Memory B cell (primary cell): ENCODE data around the gene MFAP3.

ENCODE experiments used
- ATAC-seq: fragments of 150-1000 bp; cut with Tn5 transposase; 2 replicates; pipeline ENCODE4 v1.10.0; 2021; ENCODE audit warnings: low read depth, mild to moderate bottlenecking, moderate library complexity
- DNase-seq, 2 donors: peaks; one replicate each; pipeline ENCODE4 v3.0.0; 2022; ENCODE audit warnings: low spot score in 2 of 2
- H3K27ac Mint-ChIP-seq: one replicate; pipeline ENCODE4 v1.8.0; 2022; ENCODE audit warnings: mild to moderate bottlenecking, moderate library complexity, mixed read lengths
- H3K27me3 Mint-ChIP-seq: one replicate; pipeline ENCODE4 v1.8.0; 2022; ENCODE audit warnings: mixed read lengths
- H3K36me3 Mint-ChIP-seq: one replicate; pipeline ENCODE4 v1.8.0; 2022; ENCODE audit warnings: mild to moderate bottlenecking, mixed read lengths
- H3K4me1 Mint-ChIP-seq: one replicate; pipeline ENCODE4 v1.8.0; 2022; ENCODE audit warnings: mixed read lengths
- H3K4me3 Mint-ChIP-seq: one replicate; pipeline ENCODE4 v1.8.0; 2022; ENCODE audit warnings: mild to moderate bottlenecking, moderate library complexity, mixed read lengths
- H3K9me3 Mint-ChIP-seq: one replicate; pipeline ENCODE4 v1.8.0; 2022; ENCODE audit warnings: mixed read lengths

MFAP3 gene

DNA sequence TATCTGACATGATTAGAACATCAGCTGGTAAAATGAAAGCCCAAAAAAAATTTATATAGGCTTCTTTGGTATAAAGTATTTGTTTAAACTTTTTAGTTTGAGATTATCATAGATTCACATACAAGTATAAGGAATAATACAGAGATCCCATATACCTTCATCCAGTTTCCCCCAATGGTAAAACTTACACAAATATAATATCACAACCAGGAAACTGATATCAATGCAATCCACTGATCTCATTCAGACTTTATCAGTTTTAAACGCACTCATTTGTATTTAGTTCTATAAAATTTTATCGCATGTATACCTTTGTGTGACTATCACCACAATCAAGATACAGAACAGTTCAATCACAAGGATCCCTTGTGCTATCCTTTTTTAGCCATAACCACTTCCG lies 3.8 kb upstream of the MFAP3 start:
- DNase-seq (no peak), ATAC-seq (no peak)
- Mint-ChIP-seq H3K36me3 (peaks cover 22% of the 10 kb centered on the region), H3K27me3 (no peaks in the 10 kb centered on the region), H3K27ac (no peak overlapping the region), H3K4me1 (peaks cover 14% of the 10 kb centered on the region), H3K4me3 (no peak overlapping the region), H3K9me3 (no peaks in the 10 kb centered on the region)

GRCh38 chr5:154038261-154038706 lies 483 bp upstream of the MFAP3 start:
- Mint-ChIP-seq H3K36me3 (peaks cover 11% of the 10 kb centered on the region), H3K9me3 (no peaks in the 10 kb centered on the region), H3K4me3 (peak overlapping the region; percentile 93), H3K4me1 (peaks cover 22% of the 10 kb centered on the region), H3K27me3 (no peaks in the 10 kb centered on the region), H3K27ac (peak overlapping the region; percentile 97)
- ATAC-seq, result peak; percentile 44
- no peak for DNase-seq

DNA sequence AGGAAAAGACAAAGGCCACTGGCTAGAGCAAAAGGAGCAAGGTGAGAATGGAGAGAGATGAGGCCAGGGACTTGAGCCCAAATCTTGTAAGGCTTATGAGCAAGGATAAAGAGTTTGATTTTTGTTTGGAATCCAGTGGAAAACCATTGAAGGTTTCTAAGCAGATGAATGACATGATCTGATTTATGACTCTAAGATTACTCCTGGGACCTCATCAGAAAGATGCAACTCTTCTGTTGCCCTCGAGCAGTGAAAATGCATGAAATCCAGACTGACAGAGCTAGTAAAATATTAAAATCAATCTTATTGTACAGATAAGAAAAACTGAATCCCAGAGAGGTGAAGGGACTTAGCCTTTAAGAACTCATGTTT lies 677 bp downstream of the MFAP3 start:
- Mint-ChIP-seq H3K4me3 (peak overlapping the region; percentile 93), H3K27ac (peak overlapping the region; percentile 97), H3K9me3 (no peaks in the 10 kb centered on the region), H3K27me3 (no peaks in the 10 kb centered on the region), H3K36me3 (peaks cover 5% of the 10 kb centered on the region), H3K4me1 (peaks cover 28% of the 10 kb centered on the region)
- no peak for ATAC-seq
- DNase-seq, result no peak

DNA sequence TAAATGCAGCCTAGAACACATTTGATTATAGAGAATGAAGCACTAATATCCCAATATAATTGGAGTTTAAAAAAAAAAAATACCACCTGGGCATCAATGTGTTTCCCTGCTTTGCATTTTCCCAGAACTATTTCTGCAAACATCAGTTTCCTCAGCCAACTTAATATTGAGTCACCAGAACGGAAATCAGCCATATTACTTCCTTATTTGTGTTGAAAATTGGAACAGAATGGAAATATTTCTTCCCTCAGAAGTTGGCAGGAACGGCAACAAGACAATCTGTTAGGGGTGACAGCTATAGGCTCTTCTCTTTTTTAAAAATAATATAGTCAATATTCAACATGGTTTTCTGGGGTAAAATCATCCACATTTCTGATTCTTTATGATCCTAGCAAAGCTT lies 4.0 kb downstream of the MFAP3 start:
- DNase-seq (no peak), ATAC-seq (no peak)
- Mint-ChIP-seq H3K4me3 (no peak overlapping the region), H3K9me3 (no peaks in the 10 kb centered on the region), H3K4me1 (peaks cover 40% of the 10 kb centered on the region), H3K36me3 (peaks cover 14% of the 10 kb centered on the region), H3K27ac (no peak overlapping the region), H3K27me3 (no peaks in the 10 kb centered on the region)

- Mint-ChIP-seq H3K27ac (no peak overlapping the region), H3K4me1 (peaks cover 32% of the 10 kb centered on the region), H3K27me3 (no peaks in the 10 kb centered on the region)
These were observed 5.3 kb downstream of the MFAP3 start for GRCh38 chr5:154044099-154044498.

GRCh38 chr5:154044581-154044980 lies 5.8 kb downstream of the MFAP3 start:
- Mint-ChIP-seq H3K9me3 (no peaks in the 10 kb centered on the region), H3K36me3 (peaks cover 18% of the 10 kb centered on the region), H3K27ac (peak overlapping the region; percentile 21), H3K4me1 (peaks cover 28% of the 10 kb centered on the region), H3K27me3 (no peaks in the 10 kb centered on the region), H3K4me3 (no peak overlapping the region)
- ATAC-seq (no peak), DNase-seq (no peak)

More at GRCh38 chr5:154044099-154044498, 5.3 kb downstream of the MFAP3 start:
- Mint-ChIP-seq H3K36me3 (peaks cover 14% of the 10 kb centered on the region), H3K9me3 (no peaks in the 10 kb centered on the region), H3K4me3 (no peak overlapping the region)
- DNase-seq (no peak), ATAC-seq (no peak)

GRCh38 chr5:154046486-154046885 lies 7.7 kb downstream of the MFAP3 start:
- peaks cover 22% of the 10 kb centered on the region for H3K4me1 Mint-ChIP-seq
- H3K27ac Mint-ChIP-seq, result no peak overlapping the region
- no peak for ATAC-seq

DNA sequence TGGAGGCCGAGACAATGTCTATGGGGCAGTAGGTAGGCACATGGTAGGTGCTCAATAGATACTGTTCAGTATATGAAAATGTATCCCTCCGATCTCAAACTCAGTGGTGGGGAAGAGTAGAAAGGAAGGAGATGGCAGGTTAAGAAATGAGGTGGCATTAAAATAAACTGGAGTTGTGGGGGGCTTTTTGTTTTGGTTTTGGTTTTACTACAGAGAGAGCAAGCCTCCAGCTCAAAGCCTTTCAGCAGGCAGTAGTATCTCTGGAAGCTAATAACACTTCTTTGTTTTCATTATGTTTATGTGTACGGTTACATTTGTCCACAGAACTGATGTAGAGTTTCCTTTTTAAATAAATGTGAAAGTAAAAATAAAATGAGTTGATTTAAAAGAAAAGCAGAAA lies 8.6 kb downstream of the MFAP3 start:
- peaks cover 30% of the 10 kb centered on the region for H3K36me3 Mint-ChIP-seq
- H3K9me3 Mint-ChIP-seq, result no peaks in the 10 kb centered on the region
- no peak overlapping the region for H3K4me3 Mint-ChIP-seq
- peak overlapping the region; percentile 91 for H3K27ac Mint-ChIP-seq
- peaks cover 21% of the 10 kb centered on the region for H3K4me1 Mint-ChIP-seq
- ATAC-seq (no peak), DNase-seq (no peak)
- no peaks in the 10 kb centered on the region for H3K27me3 Mint-ChIP-seq

More at GRCh38 chr5:154046486-154046885, 7.7 kb downstream of the MFAP3 start:
- no peak for DNase-seq
- H3K36me3 Mint-ChIP-seq, result peaks cover 27% of the 10 kb centered on the region
- H3K9me3 Mint-ChIP-seq, result no peaks in the 10 kb centered on the region
- no peak overlapping the region for H3K4me3 Mint-ChIP-seq
- no peaks in the 10 kb centered on the region for H3K27me3 Mint-ChIP-seq

GRCh38 chr5:154049636-154050035 lies 10.9 kb downstream of the MFAP3 start:
- H3K27me3 Mint-ChIP-seq, result no peaks in the 10 kb centered on the region
- H3K4me3 Mint-ChIP-seq, result no peak overlapping the region
- ATAC-seq (no peak), DNase-seq (no peak)
- no peak overlapping the region for H3K27ac Mint-ChIP-seq
- H3K4me1 Mint-ChIP-seq, result peaks cover 15% of the 10 kb centered on the region
- H3K9me3 Mint-ChIP-seq, result no peaks in the 10 kb centered on the region
- peaks cover 34% of the 10 kb centered on the region for H3K36me3 Mint-ChIP-seq

GRCh38 chr5:154053468-154053867 lies 14.7 kb downstream of the MFAP3 start:
- ATAC-seq, result no peak
- Mint-ChIP-seq H3K27me3 (no peaks in the 10 kb centered on the region), H3K4me3 (no peak overlapping the region), H3K27ac (no peak overlapping the region), H3K36me3 (peaks cover 26% of the 10 kb centered on the region), H3K9me3 (no peaks in the 10 kb centered on the region), H3K4me1 (peaks cover 14% of the 10 kb centered on the region)
- DNase-seq, result no peak

DNA sequence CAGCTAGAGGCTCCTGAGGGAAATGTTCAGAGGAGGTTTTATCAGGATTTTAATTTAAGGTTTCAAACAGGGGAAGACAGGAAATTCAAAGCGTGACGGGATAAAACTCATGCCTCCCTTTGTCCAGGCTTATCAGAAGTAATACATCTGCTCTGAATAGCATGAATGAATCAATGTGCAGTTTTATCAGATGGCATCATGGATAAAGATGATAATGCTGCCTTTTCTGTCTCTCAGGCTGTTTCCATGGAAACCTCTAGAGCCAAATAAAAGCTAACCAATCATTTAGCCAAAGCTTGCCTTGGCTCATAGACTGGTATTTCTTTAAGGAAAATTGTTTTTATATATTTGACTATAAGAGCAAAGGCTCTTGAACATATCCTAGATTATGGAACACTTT lies 16.4 kb downstream of the MFAP3 start:
- Mint-ChIP-seq H3K4me3 (no peak overlapping the region), H3K4me1 (peaks cover 29% of the 10 kb centered on the region), H3K27me3 (no peaks in the 10 kb centered on the region), H3K27ac (no peak overlapping the region), H3K9me3 (no peaks in the 10 kb centered on the region), H3K36me3 (peaks cover 21% of the 10 kb centered on the region)
- DNase-seq, result no peak
- no peak for ATAC-seq

GRCh38 chr5:154058055-154059038 lies 19.6 kb downstream of the MFAP3 start:
- ATAC-seq, result peak; percentile 55
- no peak overlapping the region for H3K4me3 Mint-ChIP-seq
- no peaks in the 10 kb centered on the region for H3K27me3 Mint-ChIP-seq
- peaks cover 6% of the 10 kb centered on the region for H3K36me3 Mint-ChIP-seq
- H3K27ac Mint-ChIP-seq, result peak overlapping the region; percentile 60
- no peaks in the 10 kb centered on the region for H3K9me3 Mint-ChIP-seq
- no peak for DNase-seq
- peaks cover 26% of the 10 kb centered on the region for H3K4me1 Mint-ChIP-seq

- H3K27ac Mint-ChIP-seq, result peak overlapping the region; percentile 60
- no peaks in the 10 kb centered on the region for H3K27me3 Mint-ChIP-seq
- H3K4me3 Mint-ChIP-seq, result no peak overlapping the region
These were observed 20.3 kb downstream of the MFAP3 start for GRCh38 chr5:154059039-154059430.

GRCh38 chr5:154059583-154059982 lies 20.8 kb downstream of the MFAP3 start:
- no peak overlapping the region for H3K4me3 Mint-ChIP-seq

More at GRCh38 chr5:154059039-154059430, 20.3 kb downstream of the MFAP3 start:
- H3K36me3 Mint-ChIP-seq, result peaks cover 6% of the 10 kb centered on the region
- ATAC-seq (peak; percentile 34), DNase-seq (no peak)
- H3K9me3 Mint-ChIP-seq, result no peaks in the 10 kb centered on the region
- peaks cover 26% of the 10 kb centered on the region for H3K4me1 Mint-ChIP-seq

More at GRCh38 chr5:154059583-154059982, 20.8 kb downstream of the MFAP3 start:
- DNase-seq (no peak), ATAC-seq (no peak)
- H3K4me1 Mint-ChIP-seq, result peaks cover 26% of the 10 kb centered on the region
- H3K27me3 Mint-ChIP-seq, result no peaks in the 10 kb centered on the region
- no peak overlapping the region for H3K27ac Mint-ChIP-seq
- H3K9me3 Mint-ChIP-seq, result no peaks in the 10 kb centered on the region
- H3K36me3 Mint-ChIP-seq, result peaks cover 5% of the 10 kb centered on the region
